Measurements from ENCODE around the gene SMCO1.
"Not testable (repeated sequence)": the region's sequence is repeated elsewhere in the genome, so short reads cannot be mapped to it uniquely, and the experiment has no call there.

The SMCO1 gene

GRCh38 chr3:196514350-196514716 is 813 bp downstream of the SMCO1 start:
- no peak overlapping the region for H3K4me3 ChIP-seq (ENCODE audit: low read length, poor library complexity, severe bottlenecking)
- H3K27me3 ChIP-seq (ENCODE audit: insufficient read depth, low read length, poor library complexity, severe bottlenecking), result no peaks in the 10 kb centered on the region
- H3K9me2 ChIP-seq (replicated peaks; ENCODE audit: low read depth, low read length), result no peaks in the 10 kb centered on the region
- peak overlapping the region; percentile 40 for H3K9ac ChIP-seq (ENCODE audit: low read depth, low read length, poor library complexity, severe bottlenecking)
- no peak for TF ChIP-seq EZH2phosphoT487 (IDR thresholded peaks at IDR 0.05; ENCODE audit: borderline replicate concordance)
- no peak for TF ChIP-seq CTCF (conservative IDR thresholded peaks at IDR 0.05; ENCODE audit: low read length)
- no peaks in the 10 kb centered on the region for H4K20me1 ChIP-seq (ENCODE audit: insufficient read depth, low read length, poor library complexity, severe bottlenecking)
- H3K36me3 ChIP-seq (ENCODE audit: insufficient read depth, low read length), result no peaks in the 10 kb centered on the region
- peaks cover 61% of the 10 kb centered on the region for H3K4me1 ChIP-seq (ENCODE audit: insufficient read depth, low read length, poor library complexity, severe bottlenecking)
- H3K4me2 ChIP-seq (ENCODE audit: low read depth, low read length, poor library complexity, severe bottlenecking), result no peak overlapping the region
- no peak overlapping the region for H2AFZ ChIP-seq (ENCODE audit: low read length)
- peaks cover 8% of the 10 kb centered on the region; the same call in 1 of the 2 replicates for H3F3A ChIP-seq (ENCODE audit: low read depth)
- no peaks in the 10 kb centered on the region for H3K9me3 ChIP-seq (ENCODE audit: insufficient read depth, low read depth, low read length)
- peaks cover 59% of the 10 kb centered on the region for H3K79me2 ChIP-seq (ENCODE audit: insufficient read depth, low read length)

- no peaks in the 10 kb centered on the region for H3K36me3 ChIP-seq (ENCODE audit: insufficient read depth, low read length)
- no peak for TF ChIP-seq CTCF (conservative IDR thresholded peaks at IDR 0.05; ENCODE audit: low read length)
- no peak for TF ChIP-seq EZH2phosphoT487 (IDR thresholded peaks at IDR 0.05; ENCODE audit: borderline replicate concordance)
- no peaks in the 10 kb centered on the region for H3K27me3 ChIP-seq (ENCODE audit: insufficient read depth, low read length, poor library complexity, severe bottlenecking)
- no peak overlapping the region for H3K4me2 ChIP-seq (ENCODE audit: low read depth, low read length, poor library complexity, severe bottlenecking)
- peaks cover 61% of the 10 kb centered on the region for H3K79me2 ChIP-seq (ENCODE audit: insufficient read depth, low read length)
- H3K9me3 ChIP-seq (ENCODE audit: insufficient read depth, low read depth, low read length), result no peaks in the 10 kb centered on the region
- no peak overlapping the region for H3K9ac ChIP-seq (ENCODE audit: low read depth, low read length, poor library complexity, severe bottlenecking)
- H3K4me3 ChIP-seq (ENCODE audit: low read length, poor library complexity, severe bottlenecking), result no peak overlapping the region
- H3F3A ChIP-seq (ENCODE audit: low read depth), result peaks cover 8% of the 10 kb centered on the region; the same call in 1 of the 2 replicates
- no peak overlapping the region for H2AFZ ChIP-seq (ENCODE audit: low read length)
- peaks cover 61% of the 10 kb centered on the region for H3K4me1 ChIP-seq (ENCODE audit: insufficient read depth, low read length, poor library complexity, severe bottlenecking)
- H4K20me1 ChIP-seq (ENCODE audit: insufficient read depth, low read length, poor library complexity, severe bottlenecking), result no peaks in the 10 kb centered on the region
- H3K9me2 ChIP-seq (replicated peaks; ENCODE audit: low read depth, low read length), result no peaks in the 10 kb centered on the region
Measured at GRCh38 chr3:196513697-196514349, 1.3 kb downstream of the SMCO1 start.

GRCh38 chr3:196511646-196512425 is 3.3 kb downstream of the SMCO1 start:
- Histone ChIP-seq H3K9ac (ENCODE audit: low read depth, low read length, poor library complexity, severe bottlenecking) (peak overlapping the region; percentile 69), H3K4me2 (ENCODE audit: low read depth, low read length, poor library complexity, severe bottlenecking) (peak overlapping the region; percentile 56), H3K79me2 (ENCODE audit: insufficient read depth, low read length) (peaks cover 62% of the 10 kb centered on the region), H3K4me1 (ENCODE audit: insufficient read depth, low read length, poor library complexity, severe bottlenecking) (peaks cover 52% of the 10 kb centered on the region), H3K4me3 (ENCODE audit: low read length, poor library complexity, severe bottlenecking) (peak overlapping the region; percentile 28)
- H3K27me3 ChIP-seq (ENCODE audit: insufficient read depth, low read length, poor library complexity, severe bottlenecking); H4K20me1 ChIP-seq (ENCODE audit: insufficient read depth, low read length, poor library complexity, severe bottlenecking); H3K9me3 ChIP-seq (ENCODE audit: insufficient read depth, low read depth, low read length); H3F3A ChIP-seq (ENCODE audit: low read depth); H3K36me3 ChIP-seq (ENCODE audit: insufficient read depth, low read length); H2AFZ ChIP-seq (ENCODE audit: low read length); H3K9me2 ChIP-seq (replicated peaks; ENCODE audit: low read depth, low read length): not testable (repeated sequence)

- peak overlapping the region; percentile 10 for H3K4me2 ChIP-seq (ENCODE audit: low read depth, low read length, poor library complexity, severe bottlenecking)
- not testable (repeated sequence) for H3K27me3 ChIP-seq (ENCODE audit: insufficient read depth, low read length, poor library complexity, severe bottlenecking); H3K36me3 ChIP-seq (ENCODE audit: insufficient read depth, low read length); H3F3A ChIP-seq (ENCODE audit: low read depth); H3K4me3 ChIP-seq (ENCODE audit: low read length, poor library complexity, severe bottlenecking); H3K9me2 ChIP-seq (replicated peaks; ENCODE audit: low read depth, low read length); H4K20me1 ChIP-seq (ENCODE audit: insufficient read depth, low read length, poor library complexity, severe bottlenecking); H2AFZ ChIP-seq (ENCODE audit: low read length)
- peaks cover 59% of the 10 kb centered on the region for H3K79me2 ChIP-seq (ENCODE audit: insufficient read depth, low read length)
- H3K9ac ChIP-seq (ENCODE audit: low read depth, low read length, poor library complexity, severe bottlenecking), result peak overlapping the region; percentile 53
- peaks cover 13% of the 10 kb centered on the region; the same call in 1 of the 2 replicates for H3K9me3 ChIP-seq (ENCODE audit: insufficient read depth, low read depth, low read length)
- H3K4me1 ChIP-seq (ENCODE audit: insufficient read depth, low read length, poor library complexity, severe bottlenecking), result peaks cover 46% of the 10 kb centered on the region
Measured at GRCh38 chr3:196511108-196511507, 4.0 kb downstream of the SMCO1 start.
